ENCODE measurements around the gene MAP3K21. TPM values are rescaled to one million over a fixed set of nuclear protein-coding genes. Genes with fewer than 3 reads are reported as not detected.
A peak's percentile ranks its signal among the peaks of the same experiment; 100 is the strongest.

Gene MAP3K21
- 0.11 TPM in 1 of 2 replicates, not detected in the other for total RNA-seq
- long read RNA-seq = 0 reads

- H3K27ac Mint-ChIP-seq (ENCODE audit: unreplicated experiment) = no peak within 1 kb of the TSS
- TF ChIP-seq CTCF (IDR thresholded peaks at IDR 0.05) = no peak
- H3K9me3 Mint-ChIP-seq (ENCODE audit: unreplicated experiment) = no peaks in the 10 kb centered on the region
- H3K4me1 Mint-ChIP-seq (ENCODE audit: unreplicated experiment) = peaks cover 6% of the 10 kb centered on the region
- no peaks in the 10 kb centered on the region for H3K36me3 Mint-ChIP-seq (ENCODE audit: unreplicated experiment)
- H3K27me3 Mint-ChIP-seq (ENCODE audit: unreplicated experiment) = peaks cover 37% of the 10 kb centered on the region
- H3K4me3 Mint-ChIP-seq (ENCODE audit: unreplicated experiment) = peak within 1 kb of the TSS; percentile 71
- no peak for DNase-seq (ENCODE audit: extremely low spot score, unreplicated experiment)
Measured at GRCh38 chr1:233327651-233328141, at the start of gene MAP3K21. TSS of gene MAP3K21 (plus strand) at chr1:233327724. CDS start at chr1:233328029, 305 bp downstream.

DNA sequence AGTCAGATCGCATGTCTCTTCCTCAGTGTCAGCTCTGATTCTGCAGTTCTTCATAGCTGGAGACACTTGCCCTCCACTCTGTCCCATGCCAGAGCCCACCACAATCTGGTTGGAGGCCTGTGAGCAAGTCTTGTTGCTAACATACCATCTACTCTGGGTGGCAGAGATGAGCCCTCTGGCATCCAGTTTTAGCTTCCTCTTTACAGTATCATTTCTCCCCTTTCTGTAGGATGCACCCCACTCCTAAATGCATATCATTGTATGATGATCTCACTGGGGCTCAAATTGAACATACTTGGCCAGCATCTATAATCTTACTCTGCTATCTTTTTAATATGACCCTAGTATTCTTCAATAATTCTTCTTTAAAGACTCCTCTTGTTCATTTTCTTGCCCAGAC lies 48.9 kb upstream of the MAP3K21 start:
- no peaks in the 10 kb centered on the region for H3K27me3 Mint-ChIP-seq (ENCODE audit: unreplicated experiment)
- no peak overlapping the region for H3K27ac Mint-ChIP-seq (ENCODE audit: unreplicated experiment)
- H3K9me3 Mint-ChIP-seq (ENCODE audit: unreplicated experiment) = peaks cover 4% of the 10 kb centered on the region
- H3K4me3 Mint-ChIP-seq (ENCODE audit: unreplicated experiment) = no peak overlapping the region
- TF ChIP-seq CTCF (IDR thresholded peaks at IDR 0.05) = no peak
- peaks cover 9% of the 10 kb centered on the region for H3K4me1 Mint-ChIP-seq (ENCODE audit: unreplicated experiment)
- DNase-seq (ENCODE audit: extremely low spot score, unreplicated experiment) = no peak
- H3K36me3 Mint-ChIP-seq (ENCODE audit: unreplicated experiment) = peaks cover 4% of the 10 kb centered on the region

DNA sequence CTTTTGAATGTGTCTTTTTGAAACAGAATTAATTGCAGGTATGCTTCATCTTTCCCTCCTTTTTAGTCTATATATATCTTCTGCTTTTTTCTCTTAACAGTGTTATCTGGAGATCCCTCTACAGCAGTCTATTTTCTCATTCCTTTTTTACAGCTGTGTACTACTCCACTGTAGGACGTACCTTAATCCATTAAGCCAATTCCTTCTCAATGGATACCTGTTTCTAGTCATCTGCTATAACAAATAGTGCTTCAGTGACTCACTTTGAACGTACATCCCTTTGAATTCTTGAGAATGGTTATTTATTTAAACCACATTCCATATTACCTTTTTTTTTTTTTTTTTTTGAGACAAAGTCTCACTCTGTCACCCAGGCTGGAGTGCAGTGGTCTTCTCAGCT lies 47.6 kb upstream of the MAP3K21 start:
- Mint-ChIP-seq H3K4me1 (ENCODE audit: unreplicated experiment) (peaks cover 9% of the 10 kb centered on the region), H3K27me3 (ENCODE audit: unreplicated experiment) (no peaks in the 10 kb centered on the region), H3K36me3 (ENCODE audit: unreplicated experiment) (no peaks in the 10 kb centered on the region), H3K9me3 (ENCODE audit: unreplicated experiment) (peaks cover 4% of the 10 kb centered on the region), H3K27ac (ENCODE audit: unreplicated experiment) (no peak overlapping the region), H3K4me3 (ENCODE audit: unreplicated experiment) (no peak overlapping the region)
- TF ChIP-seq CTCF (IDR thresholded peaks at IDR 0.05) = no peak
- no peak for DNase-seq (ENCODE audit: extremely low spot score, unreplicated experiment)

DNA sequence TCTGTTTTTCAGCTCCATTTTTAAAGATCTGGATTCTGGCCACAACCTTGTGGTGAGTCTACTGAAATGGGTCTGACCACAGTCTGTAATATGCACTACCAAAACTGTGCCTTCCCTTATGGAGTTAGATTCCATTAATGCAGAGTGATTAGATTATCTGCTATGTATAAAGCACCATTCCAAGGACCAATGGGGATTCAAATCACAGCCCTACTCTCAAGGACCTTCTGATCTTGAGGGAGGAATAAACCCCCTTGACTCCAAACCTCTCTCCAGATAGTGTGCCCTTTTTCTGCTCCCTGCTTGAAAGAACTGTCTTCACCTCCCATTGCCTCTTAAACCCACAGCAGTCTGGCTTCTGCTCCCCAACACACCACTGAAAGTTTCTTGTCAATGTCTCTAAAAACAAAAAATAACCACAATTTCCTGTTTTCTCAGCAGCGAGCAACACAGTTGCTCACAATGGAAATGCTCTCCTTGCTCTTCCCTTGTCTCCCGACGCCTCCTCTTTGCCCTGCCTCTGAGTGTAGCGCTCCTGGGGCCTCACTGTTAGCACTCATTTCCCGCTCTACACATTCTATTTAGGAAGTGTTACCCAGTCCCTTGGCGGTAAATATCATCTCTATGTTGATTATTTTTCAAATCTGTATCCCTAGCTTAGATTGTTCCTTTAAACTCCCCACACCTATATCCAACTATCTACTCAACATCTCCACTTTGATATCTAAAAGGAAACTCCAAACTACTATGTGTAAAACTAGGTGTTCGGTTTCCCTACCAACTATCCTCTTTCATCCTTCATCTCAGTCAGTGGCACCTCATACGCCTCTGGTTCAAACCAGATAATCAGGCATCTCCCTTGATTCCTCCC lies 45.6 kb upstream of the MAP3K21 start:
- TF ChIP-seq CTCF (IDR thresholded peaks at IDR 0.05) = no peak
- H3K27me3 Mint-ChIP-seq (ENCODE audit: unreplicated experiment) = no peaks in the 10 kb centered on the region
- H3K27ac Mint-ChIP-seq (ENCODE audit: unreplicated experiment) = peak overlapping the region; percentile 39
- H3K4me3 Mint-ChIP-seq (ENCODE audit: unreplicated experiment) = no peak overlapping the region
- peaks cover 9% of the 10 kb centered on the region for H3K4me1 Mint-ChIP-seq (ENCODE audit: unreplicated experiment)
- no peak for DNase-seq (ENCODE audit: extremely low spot score, unreplicated experiment)
- peaks cover 2% of the 10 kb centered on the region for H3K36me3 Mint-ChIP-seq (ENCODE audit: unreplicated experiment)
- H3K9me3 Mint-ChIP-seq (ENCODE audit: unreplicated experiment) = peaks cover 4% of the 10 kb centered on the region

DNA sequence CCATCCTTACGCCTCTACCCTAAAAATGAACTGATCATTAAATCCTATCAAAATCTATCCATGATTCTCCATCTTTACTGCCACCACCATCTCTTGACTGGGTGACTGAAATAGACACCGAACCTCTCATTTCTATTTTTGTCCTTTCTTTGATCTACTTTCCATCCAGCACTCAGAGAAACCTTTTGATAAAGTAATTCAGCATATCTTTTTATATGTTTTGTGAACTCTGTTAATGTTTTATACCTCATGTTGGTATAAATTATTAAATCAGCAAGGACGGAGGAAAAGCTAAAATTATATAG lies 45.0 kb upstream of the MAP3K21 start:
- Mint-ChIP-seq H3K27ac (ENCODE audit: unreplicated experiment) (no peak overlapping the region), H3K4me1 (ENCODE audit: unreplicated experiment) (peaks cover 9% of the 10 kb centered on the region), H3K36me3 (ENCODE audit: unreplicated experiment) (peaks cover 2% of the 10 kb centered on the region), H3K27me3 (ENCODE audit: unreplicated experiment) (no peaks in the 10 kb centered on the region), H3K4me3 (ENCODE audit: unreplicated experiment) (no peak overlapping the region), H3K9me3 (ENCODE audit: unreplicated experiment) (peaks cover 4% of the 10 kb centered on the region)
- no peak for TF ChIP-seq CTCF (IDR thresholded peaks at IDR 0.05)
- no peak for DNase-seq (ENCODE audit: extremely low spot score, unreplicated experiment)
